Liver (tissue), 9 donors: ENCODE results near the gene EN2. TPM values are rescaled to one million over a fixed set of nuclear protein-coding genes. Genes with fewer than 3 reads are reported as not detected.

Experiments
- DNase-seq: peaks from one replicate; pipeline ENCODE4 v3.0.0-alpha.2; 2017; ENCODE audit warnings: low spot score
- H3K27ac ChIP-seq, 2 donors: one replicate each; pipeline ENCODE4 v1.7.0; 2013; ENCODE audit warnings: inconsistent platforms in 2 of 2, low read length in 2 of 2, control low read depth in 1 of 2, low read depth in 1 of 2, mild to moderate bottlenecking in 1 of 2
- H3K27me3 ChIP-seq, 4 donors: one replicate each; pipeline versions ENCODE4 v1.6.1 to v1.7.0; 2013; ENCODE audit warnings: low read length in 3 of 4, inconsistent platforms in 1 of 4, mild to moderate bottlenecking in 1 of 4, moderate library complexity in 1 of 4; ENCODE audit not compliant: control insufficient read depth in 4 of 4, insufficient read depth in 4 of 4
- H3K36me3 ChIP-seq, 4 donors: one replicate each; pipeline versions ENCODE4 v1.6.1 to v1.7.0; 2013; ENCODE audit warnings: low read length in 3 of 4, mild to moderate bottlenecking in 3 of 4, low read depth in 1 of 4, moderate library complexity in 1 of 4; ENCODE audit not compliant: control insufficient read depth in 4 of 4, insufficient read depth in 3 of 4
- H3K4me1 ChIP-seq, 4 donors: one replicate each; pipeline versions ENCODE4 v1.6.1 to v1.7.0; 2013; ENCODE audit warnings: low read length in 3 of 4, mild to moderate bottlenecking in 3 of 4, moderate library complexity in 1 of 4; ENCODE audit not compliant: control insufficient read depth in 4 of 4, insufficient read depth in 4 of 4
- H3K4me3 ChIP-seq, 3 donors: one replicate each; pipeline versions ENCODE4 v1.6.1 to v1.7.0; 2013; ENCODE audit warnings: low read length in 3 of 3, control low read depth in 1 of 3, low read depth in 1 of 3, mild to moderate bottlenecking in 1 of 3
- H3K9ac ChIP-seq, 2 donors: one replicate each; pipeline ENCODE4 v1.7.0; 2013; ENCODE audit warnings: low read length in 2 of 2, mild to moderate bottlenecking in 2 of 2, moderate library complexity in 2 of 2, control low read depth in 1 of 2, low read depth in 1 of 2
- H3K9me3 ChIP-seq, 4 donors: one replicate each; pipeline versions ENCODE4 v1.6.1 to v1.7.0; 2013; ENCODE audit warnings: low read length in 3 of 4; ENCODE audit not compliant: control insufficient read depth in 4 of 4
- ATF3 ChIP-seq: IDR thresholded peaks from 2 replicates; pipeline ENCODE4 v1.6.1; 2016; ENCODE audit warnings: antibody characterized with exemption
- FOXA1 ChIP-seq: IDR thresholded peaks from 2 replicates; pipeline ENCODE4 v1.6.1; 2016; ENCODE audit warnings: antibody characterized with exemption
- FOXA2 ChIP-seq: IDR thresholded peaks from 2 replicates; pipeline ENCODE4 v1.6.1; 2016; ENCODE audit warnings: antibody characterized with exemption
- GABPA ChIP-seq, 2 donors: IDR thresholded peaks in 1 of 2; conservative IDR thresholded peaks in 1 of 2; 2 replicates each; pipeline ENCODE4 v1.6.1; 2016; ENCODE audit warnings: antibody characterized with exemption in 2 of 2, mild to moderate bottlenecking in 1 of 2, moderate library complexity in 1 of 2
- HNF4G ChIP-seq: IDR thresholded peaks from 2 replicates; pipeline ENCODE4 v1.6.1; 2016; ENCODE audit warnings: antibody characterized with exemption
- RAD21 ChIP-seq, 2 donors: IDR thresholded peaks; 2 replicates each; pipeline ENCODE4 v1.6.1; 2016; ENCODE audit warnings: antibody characterized with exemption in 2 of 2, mild to moderate bottlenecking in 2 of 2
- REST ChIP-seq: IDR thresholded peaks from 2 replicates; pipeline ENCODE4 v1.6.1; 2016; ENCODE audit warnings: antibody characterized with exemption, mild to moderate bottlenecking
- SP1 ChIP-seq: IDR thresholded peaks from 2 replicates; pipeline ENCODE4 v1.6.1; 2018; ENCODE audit warnings: antibody characterized with exemption, mild to moderate bottlenecking
- TAF1 ChIP-seq: conservative IDR thresholded peaks from 2 replicates; pipeline ENCODE4 v1.6.1; 2016; ENCODE audit warnings: antibody characterized with exemption, mild to moderate bottlenecking
- YY1 ChIP-seq: IDR thresholded peaks from 2 replicates; pipeline ENCODE4 v1.6.1; 2016; ENCODE audit warnings: antibody characterized with exemption, mild to moderate bottlenecking
- WGBS: extraction: QIAGEN DNeasy Blood & Tissue Kit; methylation state at CpG from one replicate; pipeline ENCODE4 v1.1.7; 2013; 5-methylcytosine and 5-hydroxymethylcytosine counted together
- polyA plus RNA-seq, 2 donors: library from polyadenylated mRNA; stranded (reverse) in 1 of 2; unstranded in 1 of 2; fragments of 200-250 nt in 1 of 2; fragments of >200 nt in 1 of 2; fragmentation: Nextera tagmentation in 1 of 2; extraction: Ambion mirVana in 1 of 2; gene quantifications; one replicate each; pipeline versions ENCODE4 v1.2.1 to v1.2.3, GENCODE V29; 2013 to 2015
- total RNA-seq, 2 donors: library from RNA; depleted of rRNA; stranded (reverse); fragments of >200 nt; gene quantifications; one replicate each; pipeline ENCODE4 v1.2.3, GENCODE V29; 2014
- TF ChIP-seq, protein P1 (sequence below): IDR thresholded peaks from 2 replicates; pipeline ENCODE4 v1.6.1; 2016; ENCODE audit warnings: antibody characterized with exemption
- TF ChIP-seq, protein P2 (sequence below): fragments of 150-350 bp; IDR thresholded peaks from 2 replicates; pipeline ENCODE4 v1.5.1; 2017; ENCODE audit warnings: improper control_type of control experiment, low read depth, low read length; ENCODE audit not compliant: missing input control
- TF ChIP-seq, protein P3 (sequence below): IDR thresholded peaks from 2 replicates; pipeline ENCODE4 v1.6.1; 2016; ENCODE audit warnings: antibody characterized with exemption
- donor health status: healthy.
- donor health status: healthy.
- donor health status: healthy.
- donor health status: healthy.
- donor health status: healthy.

The EN2 gene
- total and polyA plus RNA-seq, 4 donors, result under 0.01 TPM; not detected in 3

GRCh38 chr7:155454183-155455112 lies 3.5 kb upstream of the EN2 start (continued):
- TF ChIP-seq, protein P1, sequence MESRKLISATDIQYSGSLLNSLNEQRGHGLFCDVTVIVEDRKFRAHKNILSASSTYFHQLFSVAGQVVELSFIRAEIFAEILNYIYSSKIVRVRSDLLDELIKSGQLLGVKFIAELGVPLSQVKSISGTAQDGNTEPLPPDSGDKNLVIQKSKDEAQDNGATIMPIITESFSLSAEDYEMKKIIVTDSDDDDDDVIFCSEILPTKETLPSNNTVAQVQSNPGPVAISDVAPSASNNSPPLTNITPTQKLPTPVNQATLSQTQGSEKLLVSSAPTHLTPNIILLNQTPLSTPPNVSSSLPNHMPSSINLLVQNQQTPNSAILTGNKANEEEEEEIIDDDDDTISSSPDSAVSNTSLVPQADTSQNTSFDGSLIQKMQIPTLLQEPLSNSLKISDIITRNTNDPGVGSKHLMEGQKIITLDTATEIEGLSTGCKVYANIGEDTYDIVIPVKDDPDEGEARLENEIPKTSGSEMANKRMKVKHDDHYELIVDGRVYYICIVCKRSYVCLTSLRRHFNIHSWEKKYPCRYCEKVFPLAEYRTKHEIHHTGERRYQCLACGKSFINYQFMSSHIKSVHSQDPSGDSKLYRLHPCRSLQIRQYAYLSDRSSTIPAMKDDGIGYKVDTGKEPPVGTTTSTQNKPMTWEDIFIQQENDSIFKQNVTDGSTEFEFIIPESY, result no peak
- TF ChIP-seq RAD21 (IDR thresholded peaks at IDR 0.05) (no peak), FOXA2 (no peak)

- 4% methylated on average over 15 of the region's 15 CpGs for WGBS
- no peak for DNase-seq
- Histone ChIP-seq H3K36me3 (no peaks in the 10 kb centered on the region), H3K9ac (no peak overlapping the region), H3K9me3 (no peaks in the 10 kb centered on the region), H3K4me3 (no peak overlapping the region), H3K27me3 (peaks cover 16 to 48% (median 27%) of the 10 kb centered on the region in 4 donors), H3K27ac (no peak overlapping the region), H3K4me1 (peaks cover 14 to 27% (median 18%) of the 10 kb centered on the region in 4 donors)
- TF ChIP-seq, protein P2, sequence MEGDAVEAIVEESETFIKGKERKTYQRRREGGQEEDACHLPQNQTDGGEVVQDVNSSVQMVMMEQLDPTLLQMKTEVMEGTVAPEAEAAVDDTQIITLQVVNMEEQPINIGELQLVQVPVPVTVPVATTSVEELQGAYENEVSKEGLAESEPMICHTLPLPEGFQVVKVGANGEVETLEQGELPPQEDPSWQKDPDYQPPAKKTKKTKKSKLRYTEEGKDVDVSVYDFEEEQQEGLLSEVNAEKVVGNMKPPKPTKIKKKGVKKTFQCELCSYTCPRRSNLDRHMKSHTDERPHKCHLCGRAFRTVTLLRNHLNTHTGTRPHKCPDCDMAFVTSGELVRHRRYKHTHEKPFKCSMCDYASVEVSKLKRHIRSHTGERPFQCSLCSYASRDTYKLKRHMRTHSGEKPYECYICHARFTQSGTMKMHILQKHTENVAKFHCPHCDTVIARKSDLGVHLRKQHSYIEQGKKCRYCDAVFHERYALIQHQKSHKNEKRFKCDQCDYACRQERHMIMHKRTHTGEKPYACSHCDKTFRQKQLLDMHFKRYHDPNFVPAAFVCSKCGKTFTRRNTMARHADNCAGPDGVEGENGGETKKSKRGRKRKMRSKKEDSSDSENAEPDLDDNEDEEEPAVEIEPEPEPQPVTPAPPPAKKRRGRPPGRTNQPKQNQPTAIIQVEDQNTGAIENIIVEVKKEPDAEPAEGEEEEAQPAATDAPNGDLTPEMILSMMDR, result no peak
- no peak for TF ChIP-seq FOXA1
- TF ChIP-seq YY1, result no peak
- TF ChIP-seq GABPA (IDR thresholded peaks at IDR 0.05 in 1 of 2, conservative IDR thresholded peaks at IDR 0.05 in 1 of 2), result no peak
- no peak for TF ChIP-seq HNF4G
- TF ChIP-seq SP1, result no peak
- TF ChIP-seq TAF1, result no peak
- TF ChIP-seq ATF3, result no peak
- TF ChIP-seq FOXA2, result no peak
- TF ChIP-seq, protein P1, result no peak
- no peak for TF ChIP-seq REST
- TF ChIP-seq, protein P3, sequence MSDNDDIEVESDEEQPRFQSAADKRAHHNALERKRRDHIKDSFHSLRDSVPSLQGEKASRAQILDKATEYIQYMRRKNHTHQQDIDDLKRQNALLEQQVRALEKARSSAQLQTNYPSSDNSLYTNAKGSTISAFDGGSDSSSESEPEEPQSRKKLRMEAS, result no peak
Measured at GRCh38 chr7:155455132-155455693, 2.7 kb upstream of the EN2 start.
